ENCODE results near the gene YY1AP1. TPM values are rescaled to one million over a fixed set of nuclear protein-coding genes. Genes with fewer than 3 reads are reported as not detected.
A peak's percentile ranks its signal among the peaks of the same experiment; 100 is the strongest.
"Not testable (repeated sequence)": the region's sequence is repeated elsewhere in the genome, so short reads cannot be mapped to it uniquely, and the experiment has no call there.

Gene YY1AP1
- total RNA-seq, 5 donors from 2014 or later (not counting 1 experiment from before 2014, with no cell fraction given) = 75.8 to 88.3 (median 85.0) TPM

DNA sequence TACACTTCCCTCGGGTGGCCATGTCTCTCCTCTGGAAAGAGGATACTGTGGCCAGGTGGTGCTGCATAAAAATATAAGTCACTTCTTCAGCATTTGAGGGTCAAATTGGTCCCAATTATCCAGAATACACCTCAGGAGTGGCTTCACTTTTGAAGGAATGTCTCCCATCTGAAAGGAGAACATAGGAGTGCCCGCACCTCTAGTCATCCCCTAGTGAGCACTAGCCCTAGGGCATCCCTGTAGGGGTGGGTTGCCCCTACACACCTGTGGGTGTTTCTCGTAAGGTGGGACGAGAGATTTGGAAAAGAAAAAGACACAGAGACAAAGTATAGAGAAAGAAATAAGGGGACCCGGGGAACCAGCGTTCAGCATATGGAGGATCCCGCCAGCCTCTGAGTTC is 62.1 kb downstream of the YY1AP1 start:
- WGBS (ENCODE audit: insufficient coverage) = no CpG with 5 or more reads among the region's 7 CpGs

DNA sequence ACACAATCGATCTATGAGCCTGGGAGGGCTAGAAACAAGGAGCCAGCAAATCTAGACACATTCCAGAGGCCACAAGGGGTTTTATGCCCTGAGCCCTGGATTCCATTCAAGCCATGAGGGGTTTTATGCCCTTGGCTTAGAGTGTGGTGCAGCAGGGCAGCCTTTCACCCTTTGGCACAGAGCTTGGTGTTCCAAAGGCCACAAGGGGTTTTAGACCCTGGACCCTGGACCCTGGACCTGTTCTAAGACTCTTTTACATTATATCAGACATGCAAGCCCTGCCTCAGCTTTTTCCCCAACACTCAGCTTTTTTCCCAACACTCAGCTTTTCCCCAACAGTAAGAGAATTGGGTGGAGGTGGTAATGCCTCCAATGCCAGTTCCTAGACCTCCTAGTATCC is 65.2 kb downstream of the YY1AP1 start:
- CTCF ChIA-PET = interaction anchor here in 1 of 2 donors (0.5 to 0.6 kb wide), 2 partner anchors 282 to 382 kb away, joined by 3 read pairs; no protein-coding TSS in a partner anchor
- no peak overlapping the region for H3K27ac Mint-ChIP-seq
- ATAC-seq (replicated peaks in 1 of 4) (no peak), DNase-seq (no peak)
- WGBS (ENCODE audit: insufficient coverage) = 50% methylated on average over 1 of the region's 1 CpG
- Histone ChIP-seq H3K4me3 (ENCODE audit: control insufficient read depth in 1 of 2, extremely low read depth in 1 of 2, low read length in 1 of 2) (no peak overlapping the region), H3K36me3 (ENCODE audit: control insufficient read depth in 2 of 2, extremely low read depth in 1 of 2, insufficient read depth in 1 of 2, low read length in 1 of 2) (no peaks in the 10 kb centered on the region), H3K9me3 (no peaks in the 10 kb centered on the region), H3K4me1 (ENCODE audit: control insufficient read depth in 1 of 2, extremely low read depth in 1 of 2, insufficient read depth in 2 of 2, low read length in 2 of 2) (no peaks in the 10 kb centered on the region), H3K27me3 (replicated peaks in 1 of 2; ENCODE audit: control insufficient read depth in 2 of 2, extremely low read depth in 1 of 2, insufficient read depth in 2 of 2, low read length in 1 of 2) (no peaks in the 10 kb centered on the region), H3K27ac (ENCODE audit: low read length) (no peak overlapping the region)
- POLR2A ChIA-PET = no interaction called here
- no peaks in the 10 kb centered on the region for H3K9me3 Mint-ChIP-seq
- no peak overlapping the region for H3K4me3 Mint-ChIP-seq
- H3K36me3 Mint-ChIP-seq = no peaks in the 10 kb centered on the region
- H3K4me1 Mint-ChIP-seq = no peaks in the 10 kb centered on the region
- H3K27me3 Mint-ChIP-seq = no peaks in the 10 kb centered on the region

More for the DNA sequence above, 62.1 kb downstream of the YY1AP1 start:
- DNase-seq; H3K27ac Mint-ChIP-seq; H3K27me3 Mint-ChIP-seq; ATAC-seq (replicated peaks in 1 of 4); H3K4me1 Mint-ChIP-seq; CTCF ChIA-PET; H3K4me3 Mint-ChIP-seq; H3K36me3 ChIP-seq (ENCODE audit: control insufficient read depth in 2 of 2, extremely low read depth in 1 of 2, insufficient read depth in 1 of 2, low read length in 1 of 2); H3K9me3 Mint-ChIP-seq; H3K36me3 Mint-ChIP-seq; H3K27me3 ChIP-seq (replicated peaks in 1 of 2; ENCODE audit: control insufficient read depth in 2 of 2, extremely low read depth in 1 of 2, insufficient read depth in 2 of 2, low read length in 1 of 2); H3K9me3 ChIP-seq; H3K27ac ChIP-seq (ENCODE audit: low read length); H3K4me3 ChIP-seq (ENCODE audit: control insufficient read depth in 1 of 2, extremely low read depth in 1 of 2, low read length in 1 of 2); POLR2A ChIA-PET; H3K4me1 ChIP-seq (ENCODE audit: control insufficient read depth in 1 of 2, extremely low read depth in 1 of 2, insufficient read depth in 2 of 2, low read length in 2 of 2): not testable (repeated sequence)

DNA sequence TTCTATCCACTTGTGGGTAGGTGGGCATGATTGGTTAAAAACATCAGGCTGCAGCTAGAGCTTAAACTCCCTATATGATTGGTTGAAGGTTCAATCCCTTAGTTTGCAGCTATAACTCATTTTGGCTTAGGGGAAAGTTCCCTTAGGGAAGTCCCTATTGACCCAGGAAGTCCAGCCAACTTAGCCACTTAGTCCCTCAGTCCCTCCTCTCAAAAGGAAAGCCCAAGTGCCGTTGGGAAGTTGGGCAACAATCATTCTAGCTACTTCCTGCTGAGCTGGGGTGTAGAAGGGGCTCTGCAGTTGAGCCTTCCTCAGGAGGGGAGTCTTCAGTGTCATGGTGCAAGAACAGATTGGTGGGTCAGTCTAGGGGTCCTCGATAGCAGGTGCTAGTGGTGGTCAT is 66.4 kb downstream of the YY1AP1 start:
- Histone ChIP-seq H3K27me3 (replicated peaks in 1 of 2; ENCODE audit: control insufficient read depth in 2 of 2, extremely low read depth in 1 of 2, insufficient read depth in 2 of 2, low read length in 1 of 2) (no peaks in the 10 kb centered on the region), H3K27ac (ENCODE audit: low read length) (no peak overlapping the region), H3K36me3 (ENCODE audit: control insufficient read depth in 2 of 2, extremely low read depth in 1 of 2, insufficient read depth in 1 of 2, low read length in 1 of 2) (no peaks in the 10 kb centered on the region), H3K9me3 (no peaks in the 10 kb centered on the region), H3K4me3 (ENCODE audit: control insufficient read depth in 1 of 2, extremely low read depth in 1 of 2, low read length in 1 of 2) (no peak overlapping the region), H3K4me1 (ENCODE audit: control insufficient read depth in 1 of 2, extremely low read depth in 1 of 2, insufficient read depth in 2 of 2, low read length in 2 of 2) (no peaks in the 10 kb centered on the region)
- no peak overlapping the region for H3K4me3 Mint-ChIP-seq
- CTCF ChIA-PET = no interaction called here
- no peaks in the 10 kb centered on the region for H3K27me3 Mint-ChIP-seq
- DNase-seq (no peak), ATAC-seq (replicated peaks in 1 of 4) (no peak)
- H3K9me3 Mint-ChIP-seq = no peaks in the 10 kb centered on the region
- POLR2A ChIA-PET = interaction anchor here in 1 of 2 donors (0.6 kb wide), 1 partner anchor 18 kb away, joined by 5 read pairs; no protein-coding TSS in a partner anchor
- H3K27ac Mint-ChIP-seq = no peak overlapping the region
- no peaks in the 10 kb centered on the region for H3K36me3 Mint-ChIP-seq
- no CpG with 5 or more reads among the region's 2 CpGs for WGBS (ENCODE audit: insufficient coverage)
- no peaks in the 10 kb centered on the region for H3K4me1 Mint-ChIP-seq

DNA sequence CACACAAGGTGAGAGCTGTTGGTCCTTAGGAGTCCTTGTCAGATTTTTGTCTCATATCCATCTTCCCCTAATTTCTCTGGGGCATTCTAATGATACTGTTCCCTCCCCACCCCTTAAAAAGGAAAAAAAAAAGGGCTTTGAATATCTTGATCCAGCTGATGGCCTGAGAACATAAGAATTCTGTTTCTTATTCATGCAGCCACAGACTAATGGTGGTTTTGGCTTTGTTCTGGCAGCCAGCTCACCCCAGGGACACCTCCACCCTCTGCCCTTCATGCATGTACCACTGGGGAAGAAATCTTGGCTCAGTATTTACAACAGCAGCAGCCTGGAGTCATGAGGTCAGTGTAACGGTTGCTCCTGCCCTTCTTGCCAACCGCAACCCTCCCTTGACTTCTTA is 75.3 kb downstream of the YY1AP1 start:
- ATAC-seq (replicated peaks in 1 of 4); H3K27ac Mint-ChIP-seq; DNase-seq; H3K4me1 Mint-ChIP-seq; H3K36me3 ChIP-seq (ENCODE audit: control insufficient read depth in 2 of 2, extremely low read depth in 1 of 2, insufficient read depth in 1 of 2, low read length in 1 of 2); H3K4me3 Mint-ChIP-seq; H3K4me1 ChIP-seq (ENCODE audit: control insufficient read depth in 1 of 2, extremely low read depth in 1 of 2, insufficient read depth in 2 of 2, low read length in 2 of 2); H3K27me3 Mint-ChIP-seq; H3K4me3 ChIP-seq (ENCODE audit: control insufficient read depth in 1 of 2, extremely low read depth in 1 of 2, low read length in 1 of 2); H3K27me3 ChIP-seq (replicated peaks in 1 of 2; ENCODE audit: control insufficient read depth in 2 of 2, extremely low read depth in 1 of 2, insufficient read depth in 2 of 2, low read length in 1 of 2); H3K9me3 Mint-ChIP-seq; H3K27ac ChIP-seq (ENCODE audit: low read length); CTCF ChIA-PET; POLR2A ChIA-PET; H3K9me3 ChIP-seq: not testable (repeated sequence)
- peaks cover 12% of the 10 kb centered on the region for H3K36me3 Mint-ChIP-seq
- no CpG with 5 or more reads among the region's 2 CpGs for WGBS (ENCODE audit: insufficient coverage)

DNA sequence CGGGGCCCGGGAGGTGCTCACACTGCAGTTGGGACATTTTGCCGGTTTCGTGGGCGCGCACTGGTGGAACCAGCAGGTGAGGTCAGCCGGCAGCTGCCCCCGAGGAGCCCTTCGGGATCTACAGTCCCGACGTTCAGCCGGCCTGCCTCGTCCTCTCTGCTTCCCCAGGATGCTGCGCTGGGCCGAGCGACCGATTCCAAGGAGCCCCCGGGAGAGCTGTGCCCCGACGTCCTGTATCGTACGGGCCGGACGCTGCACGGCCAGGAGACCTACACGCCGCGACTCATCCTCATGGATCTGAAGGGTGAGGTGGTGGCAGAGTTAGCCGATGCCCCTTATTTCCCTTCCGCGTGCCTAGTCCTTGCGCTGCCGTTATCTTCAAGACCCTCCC is 78.3 kb downstream of the YY1AP1 start:
- peak overlapping the region; percentile 88 to 97 (median 92) for H3K4me3 Mint-ChIP-seq
- H3K27me3 ChIP-seq (replicated peaks in 1 of 2; ENCODE audit: control insufficient read depth in 2 of 2, extremely low read depth in 1 of 2, insufficient read depth in 2 of 2, low read length in 1 of 2); H3K9me3 ChIP-seq; CTCF ChIA-PET; H3K9me3 Mint-ChIP-seq; POLR2A ChIA-PET; H3K36me3 ChIP-seq (ENCODE audit: control insufficient read depth in 2 of 2, extremely low read depth in 1 of 2, insufficient read depth in 1 of 2, low read length in 1 of 2); H3K27ac ChIP-seq (ENCODE audit: low read length); H3K27ac Mint-ChIP-seq; DNase-seq; H3K4me1 ChIP-seq (ENCODE audit: control insufficient read depth in 1 of 2, extremely low read depth in 1 of 2, insufficient read depth in 2 of 2, low read length in 2 of 2); H3K4me1 Mint-ChIP-seq; H3K27me3 Mint-ChIP-seq: not testable (repeated sequence)
- ATAC-seq (replicated peaks in 1 of 4) = peak in 3 of 4 experiments; percentile 6 to 14 (median 8)
- WGBS (ENCODE audit: insufficient coverage) = no CpG with 5 or more reads among the region's 33 CpGs
- H3K36me3 Mint-ChIP-seq = peaks cover 12% of the 10 kb centered on the region
- H3K4me3 ChIP-seq (ENCODE audit: control insufficient read depth in 1 of 2, extremely low read depth in 1 of 2, low read length in 1 of 2) = peak overlapping the region; percentile 34 to 89

DNA sequence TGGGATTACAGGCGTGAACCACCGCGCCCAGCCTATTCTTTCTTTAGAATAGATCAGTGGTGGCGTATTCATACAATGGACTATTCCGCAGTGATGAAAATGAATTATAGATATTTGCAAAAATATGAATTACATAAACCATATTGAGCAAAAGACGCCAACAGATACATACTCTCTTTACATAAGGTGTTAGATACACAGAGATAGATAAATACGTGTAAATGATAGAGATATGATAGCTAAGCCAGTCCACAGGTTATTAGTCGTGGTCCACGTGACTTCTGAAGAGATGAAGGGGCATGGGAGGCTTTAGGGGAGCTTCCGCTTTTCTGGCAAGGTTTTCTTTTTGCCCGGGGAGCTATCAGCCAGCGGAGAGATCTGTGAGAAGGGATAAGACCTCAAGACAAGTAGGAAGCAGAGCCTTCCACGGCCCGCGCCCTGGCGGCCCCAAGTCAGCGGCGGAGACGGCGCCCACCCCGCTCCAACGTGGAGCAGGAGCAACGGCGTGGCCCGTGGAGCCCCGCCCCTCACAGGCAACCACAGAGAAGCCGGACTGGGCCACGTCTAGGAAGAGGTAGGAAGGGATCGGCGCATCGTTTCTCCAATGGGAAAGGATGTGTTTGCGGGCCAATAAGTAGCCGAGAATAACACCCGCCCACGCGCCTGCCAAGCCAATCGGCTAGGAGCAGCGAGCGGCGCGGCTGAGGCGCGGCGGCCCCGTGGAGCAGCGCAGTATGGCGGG is 78.9 kb downstream of the YY1AP1 start, which contains the start of gene MSTO1:
TSS of gene MSTO1 (plus strand) at position 704 of the 742 bp plus-strand sequence. CDS start at position 735, 31 bp downstream.
- H3K27me3 Mint-ChIP-seq = no peaks in the 10 kb centered on the region
- Histone ChIP-seq H3K9me3 (no peaks in the 10 kb centered on the region), H3K27me3 (replicated peaks in 1 of 2; ENCODE audit: control insufficient read depth in 2 of 2, extremely low read depth in 1 of 2, insufficient read depth in 2 of 2, low read length in 1 of 2) (no peaks in the 10 kb centered on the region), H3K4me3 (ENCODE audit: control insufficient read depth in 1 of 2, extremely low read depth in 1 of 2, low read length in 1 of 2) (peak within 1 kb of the TSS; percentile 57 to 89), H3K36me3 (ENCODE audit: control insufficient read depth in 2 of 2, extremely low read depth in 1 of 2, insufficient read depth in 1 of 2, low read length in 1 of 2) (peaks cover 4 to 7% of the 10 kb centered on the region in 2 donors), H3K4me1 (ENCODE audit: control insufficient read depth in 1 of 2, extremely low read depth in 1 of 2, insufficient read depth in 2 of 2, low read length in 2 of 2) (peaks cover 3 to 4% of the 10 kb centered on the region in 2 experiments), H3K27ac (ENCODE audit: low read length) (peak within 1 kb of the TSS; percentile 55)
- peak within 1 kb of the TSS; percentile 88 to 91 for H3K27ac Mint-ChIP-seq
- H3K36me3 Mint-ChIP-seq = peaks cover 11% of the 10 kb centered on the region
- WGBS (ENCODE audit: insufficient coverage) = 0% methylated on average over 23 of the region's 47 CpGs
- ATAC-seq (replicated peaks in 1 of 4) (peak; percentile 93 to 98 (median 96)), DNase-seq (peak; percentile 76 to 94 (median 89))
- CTCF ChIA-PET = no interaction called here
- peaks cover 5 to 7% (median 6%) of the 10 kb centered on the region in 3 donors for H3K4me1 Mint-ChIP-seq
- H3K9me3 Mint-ChIP-seq = no peaks in the 10 kb centered on the region
- POLR2A ChIA-PET = no interaction called here
- H3K4me3 Mint-ChIP-seq = peak within 1 kb of the TSS; percentile 88 to 97 (median 92)

All from T-cell (primary cell).